GM21529 (cell line): ENCODE measurements around the gene VPS52.

Experiments used
- ATAC-seq: cut with Tn5 transposase; IDR thresholded peaks from one replicate; pipeline ENCODE4 v1.9.1; 2021; ENCODE audit not compliant: unreplicated experiment

The VPS52 gene

DNA sequence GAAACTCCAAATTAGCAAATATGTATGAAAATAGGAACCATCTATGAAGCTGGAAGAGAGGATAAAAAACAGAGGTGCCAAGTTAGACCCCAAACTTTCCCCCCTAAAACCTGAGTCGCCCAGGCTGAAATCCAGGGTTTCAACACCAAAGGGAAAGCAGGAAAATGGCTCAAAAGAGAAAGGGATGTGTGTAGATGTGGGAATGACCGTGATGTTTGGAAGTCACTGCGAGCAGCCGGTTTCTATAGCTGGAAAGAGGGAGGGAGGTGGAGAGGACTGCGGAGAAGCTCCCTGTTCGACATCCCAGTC, 58.9 kb downstream of the VPS52 start:
- no peak for ATAC-seq

DNA sequence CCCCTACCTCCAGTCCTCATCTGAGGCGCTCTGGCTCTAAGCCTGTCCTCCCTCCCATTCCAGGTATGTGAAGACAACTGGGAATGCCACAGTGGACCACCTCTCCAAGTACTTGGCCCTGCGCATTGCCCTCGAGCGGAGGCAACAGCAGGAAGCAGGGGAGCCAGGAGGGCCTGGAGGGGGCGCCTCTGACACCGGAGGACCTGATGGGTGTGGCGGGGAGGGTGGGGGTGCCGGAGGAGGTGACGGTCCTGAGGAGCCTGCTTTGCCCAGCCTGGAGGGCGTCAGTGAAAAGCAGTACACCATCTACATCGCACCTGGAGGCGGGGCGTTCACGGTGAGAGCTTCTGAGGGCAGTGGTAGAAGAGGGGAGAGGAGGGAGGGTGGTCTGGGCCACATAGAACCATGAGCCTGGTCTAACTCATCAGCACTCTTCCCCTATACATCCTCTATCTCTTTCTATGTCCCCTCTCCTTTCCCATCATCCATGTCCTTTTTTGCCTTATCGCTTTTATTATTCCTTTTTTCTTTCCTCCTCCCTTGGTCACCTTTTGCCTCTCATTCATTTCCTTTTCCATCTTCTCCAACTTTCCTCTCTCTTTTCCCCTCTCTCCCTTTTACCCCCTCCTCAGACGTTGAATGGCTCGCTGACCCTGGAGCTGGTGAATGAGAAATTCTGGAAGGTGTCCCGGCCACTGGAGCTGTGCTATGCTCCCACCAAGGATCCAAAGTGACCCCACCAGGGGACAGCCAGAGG, 59.8 kb downstream of the VPS52 start:
- no peak for ATAC-seq

DNA sequence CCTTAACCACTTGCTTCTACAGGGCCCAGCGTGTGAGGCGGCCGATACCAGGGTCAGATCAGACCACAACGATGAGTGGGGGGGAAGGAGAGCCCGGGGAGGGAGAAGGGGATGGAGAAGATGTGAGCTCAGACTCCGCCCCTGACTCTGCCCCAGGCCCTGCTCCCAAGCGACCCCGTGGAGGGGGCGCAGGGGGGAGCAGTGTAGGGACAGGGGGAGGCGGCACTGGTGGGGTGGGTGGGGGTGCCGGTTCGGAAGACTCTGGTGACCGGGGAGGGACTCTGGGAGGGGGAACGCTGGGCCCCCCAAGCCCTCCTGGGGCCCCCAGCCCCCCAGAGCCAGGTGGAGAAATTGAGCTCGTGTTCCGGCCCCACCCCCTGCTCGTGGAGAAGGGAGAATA, 60.5 kb downstream of the VPS52 start:
- no peak for ATAC-seq

DNA sequence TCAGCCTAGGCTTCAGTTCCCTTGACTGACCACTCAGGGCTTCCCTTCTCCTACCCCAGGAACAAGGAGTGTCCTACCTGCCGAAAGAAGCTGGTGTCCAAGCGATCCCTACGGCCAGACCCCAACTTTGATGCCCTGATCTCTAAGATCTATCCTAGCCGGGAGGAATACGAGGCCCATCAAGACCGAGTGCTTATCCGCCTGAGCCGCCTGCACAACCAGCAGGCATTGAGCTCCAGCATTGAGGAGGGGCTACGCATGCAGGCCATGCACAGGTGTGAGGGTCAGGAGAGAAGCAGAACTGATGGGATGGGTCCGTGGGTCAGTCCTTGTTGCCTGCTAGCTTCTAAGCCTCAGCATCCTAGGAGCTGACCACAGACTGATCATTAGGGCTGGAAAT, 61.8 kb downstream of the VPS52 start:
- ATAC-seq, result no peak

DNA sequence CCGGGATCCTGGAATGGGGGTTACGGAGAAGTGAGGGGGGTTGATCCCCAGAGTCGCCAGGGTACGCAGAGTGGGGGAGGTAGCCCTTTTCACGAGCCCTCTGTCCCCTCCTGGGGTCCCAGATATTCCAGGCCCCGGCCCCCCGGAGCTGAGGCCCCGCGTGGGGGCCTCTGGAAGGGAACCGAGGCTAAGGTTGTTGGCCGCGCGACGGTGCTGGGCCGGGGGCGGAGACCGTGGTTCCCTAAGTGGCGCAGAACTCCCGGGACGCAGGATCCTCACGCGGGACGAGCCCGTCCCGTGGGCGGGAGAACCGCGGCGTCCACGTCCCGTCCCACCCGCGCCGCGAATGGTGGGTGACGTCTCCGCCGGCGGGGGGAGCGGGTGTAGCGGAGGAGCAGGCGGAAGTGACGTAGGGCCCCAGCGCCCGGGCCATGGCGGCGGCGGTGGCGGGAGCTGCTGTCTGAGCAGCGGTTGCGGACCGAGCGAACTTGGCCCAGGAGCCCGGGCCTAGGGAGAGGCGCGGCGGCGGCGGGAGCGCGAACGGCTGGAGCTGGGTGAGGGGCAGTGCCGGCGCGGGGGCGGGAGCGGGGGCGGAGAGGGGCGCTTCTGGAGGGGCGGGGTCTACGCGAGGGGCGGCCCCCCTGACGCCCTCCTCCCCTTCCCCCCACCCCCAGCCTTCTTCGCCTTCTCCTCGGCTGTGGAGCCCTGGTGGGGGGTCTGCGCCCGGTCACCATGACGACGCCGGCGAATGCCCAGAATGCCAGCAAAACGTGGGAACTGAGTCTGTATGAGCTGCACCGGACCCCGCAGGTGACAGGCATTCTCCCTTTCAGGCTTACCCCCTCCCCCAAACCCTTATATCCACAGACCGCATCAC, 63.3 kb downstream of the VPS52 start, which contains the start of gene RING1:
RING1 (plus strand) TSS at position 410 of the 877 bp plus-strand sequence; CDS start at position 733, 323 bp downstream.
- ATAC-seq, result peak; percentile 45

DNA sequence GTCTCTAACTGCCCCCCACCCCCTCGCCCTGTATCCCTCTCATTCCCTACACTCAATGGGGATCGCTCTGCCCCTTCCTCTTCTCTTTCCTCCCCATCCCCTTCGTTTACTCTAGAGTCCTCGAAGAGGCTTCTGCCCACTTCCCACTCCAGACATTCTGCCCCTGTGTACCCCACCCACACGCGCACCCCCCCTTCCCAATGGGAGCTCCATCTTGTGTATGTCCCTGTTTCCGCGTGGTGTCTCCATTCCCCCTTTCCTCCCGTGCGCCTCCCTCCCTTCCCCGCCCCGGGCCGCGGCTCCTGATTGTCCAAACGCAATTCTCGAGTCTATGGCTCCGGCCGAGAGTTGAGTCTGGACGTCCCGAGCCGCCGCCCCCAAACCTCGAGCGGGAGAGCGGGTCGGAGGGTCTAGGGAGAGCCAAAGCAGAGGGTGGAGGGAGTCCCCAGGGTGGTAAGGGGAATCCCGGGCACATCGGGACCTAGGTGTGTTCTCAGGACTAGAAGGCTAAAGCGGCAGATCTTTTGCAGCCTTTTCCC, 64.1 kb downstream of the VPS52 start:
- no peak for ATAC-seq

DNA sequence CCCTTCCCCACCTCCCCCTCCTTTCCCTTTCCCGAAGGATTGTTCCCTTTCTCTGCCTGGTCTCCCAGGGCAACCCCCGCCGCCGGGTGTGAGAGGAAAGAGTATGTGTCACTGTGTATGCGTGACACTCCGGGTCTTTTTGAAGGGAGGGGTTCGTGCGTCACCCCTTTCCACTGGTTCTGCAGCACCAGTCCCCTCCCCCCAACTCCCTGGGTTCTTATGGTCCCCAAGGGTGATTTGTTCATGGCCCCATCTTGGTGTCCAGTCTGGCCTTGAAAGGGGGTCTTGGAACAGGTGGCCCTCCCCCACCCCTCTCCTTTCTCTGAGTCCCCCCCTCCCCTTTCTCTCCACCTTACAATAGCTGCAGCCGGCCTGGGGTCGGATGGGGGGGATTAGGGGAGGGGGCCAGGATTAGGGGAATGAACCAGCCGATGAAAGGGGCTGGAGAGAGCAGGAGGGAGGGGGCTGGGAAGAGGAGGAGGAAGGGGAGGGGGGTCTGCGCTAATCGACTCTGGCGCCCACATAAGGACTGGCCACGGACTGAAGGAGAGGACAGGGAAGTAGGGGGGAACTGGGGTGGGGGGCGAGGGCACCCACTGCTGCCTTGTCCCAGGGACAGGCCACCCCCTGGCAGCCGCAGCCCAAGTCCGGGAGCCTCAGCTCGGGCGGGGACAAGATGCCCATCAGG, 64.7 kb downstream of the VPS52 start:
- ATAC-seq, result no peak

DNA sequence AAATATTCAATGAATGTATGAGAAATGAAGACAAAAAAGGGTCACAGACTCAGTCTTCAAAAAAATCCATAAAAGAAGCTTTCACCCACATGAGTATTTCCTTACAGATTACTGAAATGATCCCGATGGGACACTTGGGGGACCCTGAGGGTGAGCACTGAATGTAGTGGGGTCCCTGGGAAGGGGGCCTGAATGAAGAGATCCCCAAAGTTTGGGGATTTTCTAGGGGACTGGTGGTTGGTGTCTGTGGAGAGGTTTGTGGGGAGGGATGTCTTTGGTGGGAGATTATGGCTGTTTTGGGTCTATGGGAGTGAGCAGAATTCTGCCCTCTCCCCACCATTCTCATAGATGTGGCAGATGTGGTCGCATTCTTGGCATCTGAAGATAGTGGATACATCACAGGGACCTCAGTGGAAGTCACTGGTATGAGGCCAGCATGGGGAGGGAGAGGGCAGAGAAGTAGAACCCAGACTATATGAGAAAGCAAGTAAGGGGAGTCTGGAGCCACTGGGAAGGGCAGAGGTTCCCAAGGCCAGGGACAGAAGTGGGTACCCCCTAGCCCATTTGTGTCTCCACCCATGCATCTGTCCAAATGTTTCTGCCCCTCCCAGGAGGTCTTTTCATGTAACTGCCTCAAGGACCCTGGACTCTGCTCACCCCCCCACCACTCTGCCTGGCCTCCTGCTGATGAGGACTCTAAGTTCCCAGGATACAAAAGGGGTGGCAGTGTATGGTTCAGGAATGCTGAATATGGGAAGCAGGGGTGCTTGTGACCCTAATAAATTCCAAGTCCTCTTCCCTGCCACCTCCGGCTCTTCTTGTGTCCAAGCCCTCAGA, 65.4 kb downstream of the VPS52 start:
- no peak for ATAC-seq

DNA sequence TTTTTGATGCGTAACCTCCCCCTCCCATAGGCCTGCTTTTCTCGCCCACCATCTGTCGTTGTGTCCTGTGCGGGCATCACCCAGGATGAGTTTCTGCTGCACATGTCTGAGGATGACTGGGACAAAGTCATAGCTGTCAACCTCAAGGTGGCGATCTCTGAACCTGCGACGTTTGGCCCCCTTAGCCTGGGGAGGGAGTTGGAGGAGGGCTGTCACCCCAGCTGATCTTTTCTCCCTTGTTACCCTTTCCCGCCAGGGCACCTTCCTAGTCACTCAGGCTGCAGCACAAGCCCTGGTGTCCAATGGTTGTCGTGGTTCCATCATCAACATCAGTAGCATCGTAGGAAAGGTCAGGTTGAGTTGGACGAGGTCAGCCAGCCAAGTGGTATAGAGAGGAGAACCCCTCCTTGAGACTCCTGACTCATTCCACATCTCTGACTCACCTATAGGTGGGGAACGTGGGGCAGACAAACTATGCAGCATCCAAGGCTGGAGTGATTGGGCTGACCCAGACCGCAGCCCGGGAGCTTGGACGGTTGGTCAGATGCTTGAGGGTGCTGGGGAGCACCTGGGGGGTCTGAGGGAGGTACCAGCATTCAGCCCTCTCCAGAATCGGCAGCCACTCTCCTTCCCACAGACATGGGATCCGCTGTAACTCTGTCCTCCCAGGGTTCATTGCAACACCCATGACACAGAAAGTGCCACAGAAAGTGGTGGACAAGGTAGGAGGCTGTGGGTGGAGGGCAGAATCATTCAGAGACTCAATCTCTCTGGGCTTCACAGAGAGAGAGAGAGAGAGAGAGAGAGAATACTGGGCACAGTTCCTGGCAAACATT, 66.3 kb downstream of the VPS52 start:
- no peak for ATAC-seq

DNA sequence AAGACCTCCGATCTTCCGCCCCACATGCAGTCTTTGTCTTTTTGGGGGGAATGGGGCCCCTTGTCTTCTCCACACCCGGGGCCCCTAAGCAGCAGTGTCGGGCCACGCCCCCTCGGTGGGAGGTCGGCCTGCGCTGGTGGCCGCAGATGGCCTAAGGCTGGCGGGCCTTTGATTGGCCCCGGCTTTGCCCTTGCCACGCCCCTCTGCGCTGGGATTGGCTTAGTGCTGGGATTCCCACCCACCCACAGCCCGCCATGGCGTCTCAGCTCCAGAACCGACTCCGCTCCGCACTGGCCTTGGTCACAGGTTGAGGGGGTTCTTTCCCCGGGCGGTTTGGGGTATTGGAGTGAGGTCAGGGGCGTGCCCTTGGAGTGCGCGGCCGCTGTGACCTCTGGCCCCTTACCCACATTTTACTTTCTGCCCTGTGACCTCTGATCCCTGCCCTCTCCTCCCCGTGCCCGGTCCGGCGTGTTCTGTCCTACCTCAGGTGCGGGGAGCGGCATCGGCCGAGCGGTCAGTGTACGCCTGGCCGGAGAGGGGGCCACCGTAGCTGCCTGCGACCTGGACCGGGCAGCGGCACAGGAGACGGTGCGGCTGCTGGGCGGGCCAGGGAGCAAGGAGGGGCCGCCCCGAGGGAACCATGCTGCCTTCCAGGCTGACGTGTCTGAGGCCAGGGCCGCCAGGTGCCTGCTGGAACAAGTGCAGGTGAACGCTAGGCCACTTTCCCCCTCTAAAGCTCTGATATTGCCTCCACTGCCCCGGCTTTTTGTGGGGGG, 67.1 kb downstream of the VPS52 start, which contains the start of gene HSD17B8:
HSD17B8 (plus strand) TSS at position 241 of the 776 bp plus-strand sequence; CDS start at position 255, 14 bp downstream.
- peak; percentile 49 for ATAC-seq

DNA sequence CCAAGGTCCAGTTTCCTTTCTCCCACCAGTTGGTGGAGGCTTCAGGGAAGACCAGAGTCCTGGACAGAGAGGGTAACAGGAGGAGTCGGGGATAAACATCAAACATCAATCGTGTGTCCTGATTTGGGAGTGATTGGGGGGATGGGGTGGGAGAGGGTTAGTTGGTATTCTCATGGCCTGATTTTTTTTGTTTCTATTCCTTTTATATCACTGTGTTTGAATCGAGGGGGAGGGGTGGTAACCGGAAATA, 67.6 kb downstream of the VPS52 start:
- ATAC-seq, result no peak

DNA sequence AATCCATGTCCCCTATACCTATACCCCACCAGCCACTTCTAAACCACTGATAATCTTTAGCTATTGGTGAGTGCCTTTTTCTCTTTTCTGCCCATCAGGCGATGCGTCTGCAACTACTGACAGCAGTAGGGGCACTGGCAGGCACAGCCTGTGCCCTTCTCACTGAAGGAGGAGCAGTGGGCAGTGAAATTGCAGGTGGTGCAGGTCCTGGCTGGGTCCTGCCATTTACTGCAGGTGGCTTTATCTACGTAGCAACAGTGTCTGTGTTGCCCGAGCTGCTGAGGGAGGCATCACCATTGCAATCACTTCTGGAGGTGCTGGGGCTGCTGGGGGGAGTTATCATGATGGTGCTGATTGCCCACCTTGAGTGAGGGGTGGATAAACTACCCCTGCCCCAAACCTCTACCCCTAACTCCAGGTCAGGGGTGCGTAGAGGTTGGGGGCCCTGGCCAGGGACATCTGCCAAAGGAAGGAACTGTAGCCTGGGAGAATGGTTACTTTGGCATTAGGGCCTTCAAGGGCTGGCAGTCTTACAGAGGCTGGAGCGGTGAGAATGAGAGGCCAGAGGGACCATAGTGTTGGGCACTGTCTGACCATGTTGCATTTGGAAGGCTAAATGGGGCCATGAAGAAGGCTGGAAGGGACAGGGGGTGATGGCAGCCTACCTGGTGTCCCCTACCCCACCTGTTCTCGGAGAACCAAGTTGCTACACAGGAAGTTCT, 68.1 kb downstream of the VPS52 start:
- ATAC-seq, result no peak

DNA sequence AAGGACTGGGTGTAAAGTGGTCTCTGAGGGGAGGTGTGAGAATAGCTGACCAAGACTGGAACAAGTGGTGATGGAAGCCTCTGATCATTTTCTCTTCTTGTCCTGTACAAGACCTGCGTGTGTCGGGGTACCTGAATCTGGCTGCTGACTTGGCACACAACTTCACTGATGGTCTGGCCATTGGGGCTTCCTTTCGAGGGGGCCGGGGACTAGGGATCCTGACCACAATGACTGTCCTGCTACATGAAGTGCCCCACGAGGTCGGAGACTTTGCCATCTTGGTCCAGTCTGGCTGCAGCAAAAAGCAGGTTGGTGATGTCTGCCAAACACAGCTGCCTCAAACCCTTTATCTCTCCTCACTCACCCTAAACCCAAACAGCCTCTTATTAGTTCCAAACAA, 68.9 kb downstream of the VPS52 start:
- no peak for ATAC-seq

DNA sequence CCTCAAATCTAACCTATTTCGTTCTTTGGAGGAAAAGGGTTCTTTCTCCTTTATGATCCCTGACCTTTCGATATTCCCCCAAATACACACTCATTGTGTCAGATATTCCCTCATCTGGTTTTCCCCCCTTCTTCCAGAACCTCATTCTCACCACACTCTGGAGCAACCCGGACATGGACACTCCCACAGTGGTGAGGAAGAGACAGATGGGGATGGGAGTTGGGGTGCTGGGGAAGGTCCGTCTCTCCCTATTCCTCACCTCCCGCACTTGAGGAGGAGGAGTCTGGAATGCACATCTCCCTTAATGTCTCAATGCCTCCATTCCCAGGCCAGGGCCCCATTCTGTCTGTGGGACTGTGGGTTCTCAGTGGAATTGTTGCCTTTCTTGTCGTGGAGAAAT, 69.7 kb downstream of the VPS52 start:
- ATAC-seq, result no peak

DNA sequence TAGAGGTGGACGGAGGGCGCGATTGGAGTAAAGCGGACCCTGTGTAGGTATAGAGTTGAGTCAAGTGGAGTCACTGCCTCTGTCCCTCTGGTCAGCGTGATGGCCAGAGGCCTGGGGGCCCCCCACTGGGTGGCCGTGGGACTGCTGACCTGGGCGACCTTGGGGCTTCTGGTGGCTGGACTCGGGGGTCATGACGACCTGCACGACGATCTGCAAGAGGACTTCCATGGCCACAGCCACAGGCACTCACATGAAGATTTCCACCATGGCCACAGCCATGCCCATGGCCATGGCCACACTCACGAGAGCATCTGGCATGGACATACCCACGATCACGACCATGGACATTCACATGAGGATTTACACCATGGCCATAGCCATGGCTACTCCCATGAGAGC, 70.5 kb downstream of the VPS52 start:
- no peak for ATAC-seq
